HEK293 (cell line): Measurements from ENCODE around the gene LBHD2.

Source experiments
- CTCF ChIA-PET: fragments of 350-600 bp; formaldehyde crosslinking; extraction: SDS; loops from one replicate; lab custom pipeline; 2021; ENCODE audit warnings: antibody characterized with exemption; lab: Yijun Ruan, JAX
- POLR2A ChIA-PET: fragments of 300-600 bp; formaldehyde crosslinking; extraction: SDS; loops from one replicate; lab custom pipeline; 2020; ENCODE audit warnings: antibody characterized with exemption, inconsistent platforms; lab: Yijun Ruan, JAX
- H3K27ac ChIP-seq: fragments of 200-500 bp; sonication (Bioruptor generic); 2 replicates; pipeline ENCODE4 v1.5.1; 2014; ENCODE audit warnings: low read depth, low read length, control low read depth, inconsistent platforms; ENCODE audit errors: extremely low read depth
- H3K36me3 ChIP-seq, 2 experiments: fragments of 200-500 bp in 1 of 2; sonication (Bioruptor generic) in 1 of 2; 1 replicate in 1 of 2; 2 replicates in 1 of 2; pipeline ENCODE4 v1.5.1; 2014 to 2017; ENCODE audit warnings: inconsistent platforms in 2 of 2, low read length in 2 of 2; ENCODE audit not compliant: control insufficient read depth in 2 of 2, insufficient read depth in 1 of 2
- H3K4me1 ChIP-seq: fragments of 200-500 bp; sonication (Bioruptor generic); 2 replicates; pipeline ENCODE4 v1.5.1; 2014; ENCODE audit warnings: mild to moderate bottlenecking, low read length, inconsistent platforms; ENCODE audit not compliant: control insufficient read depth, insufficient read depth
- H3K4me3 ChIP-seq: 2 replicates; pipeline ENCODE4 v1.5.1; 2011; ENCODE audit warnings: low read depth, mild to moderate bottlenecking, control low read depth, low read length, moderate library complexity
- H3K9me3 ChIP-seq: fragments of 200-500 bp; sonication (Bioruptor generic); 2 replicates; pipeline ENCODE4 v1.5.1; 2014; ENCODE audit warnings: low read depth, low read length, inconsistent platforms; ENCODE audit not compliant: control insufficient read depth, insufficient read depth
- GLIS1 ChIP-seq: fragments of 450-650 bp; formaldehyde crosslinking; IDR thresholded peaks from 2 replicates; pipeline ENCODE4 v1.5.1; 2016; ENCODE audit warnings: missing biosample characterization, missing genetic modification characterization
- GLIS2 ChIP-seq: fragments of 450-650 bp; formaldehyde crosslinking; IDR thresholded peaks from 2 replicates; pipeline ENCODE4 v1.5.1; 2016; ENCODE audit warnings: missing biosample characterization, missing genetic modification characterization
- HOXD13 ChIP-seq: sonication (generic); formaldehyde crosslinking; IDR thresholded peaks from 2 replicates; pipeline ENCODE4 v1.8.0; 2022; ENCODE audit warnings: missing genetic modification reagents, borderline replicate concordance
- REST ChIP-seq: fragments of 450-650 bp; formaldehyde crosslinking; IDR thresholded peaks from 2 replicates; pipeline ENCODE4 v1.5.1; 2016; ENCODE audit warnings: missing biosample characterization, missing genetic modification characterization
- YY1 ChIP-seq: fragments of 450-650 bp; formaldehyde crosslinking; IDR thresholded peaks from 2 replicates; pipeline ENCODE4 v1.5.1; 2018; ENCODE audit warnings: missing biosample characterization, missing genetic modification characterization
- ZIC2 ChIP-seq: fragments of 450-650 bp; formaldehyde crosslinking; IDR thresholded peaks from 2 replicates; pipeline ENCODE4 v1.5.1; 2016; ENCODE audit warnings: missing biosample characterization, missing genetic modification characterization
- ZNF121 ChIP-seq: fragments of 450-650 bp; formaldehyde crosslinking; IDR thresholded peaks from 2 replicates; pipeline ENCODE4 v1.5.1; 2016; ENCODE audit warnings: missing biosample characterization, missing genetic modification characterization
- ZNF335 ChIP-seq: fragments of 450-650 bp; formaldehyde crosslinking; conservative IDR thresholded peaks from 2 replicates; pipeline ENCODE4 v1.5.1; 2016; ENCODE audit warnings: missing biosample characterization, missing genetic modification characterization
- ZNF398 ChIP-seq: fragments of 450-650 bp; formaldehyde crosslinking; IDR thresholded peaks from 2 replicates; pipeline ENCODE4 v1.5.1; 2017; ENCODE audit warnings: missing biosample characterization, missing genetic modification characterization
- ZNF433 ChIP-seq: fragments of 450-650 bp; formaldehyde crosslinking; IDR thresholded peaks from 2 replicates; pipeline ENCODE4 v1.5.1; 2016; ENCODE audit warnings: missing biosample characterization, missing genetic modification characterization, low read depth
- ZNF645 ChIP-seq: fragments of 450-650 bp; formaldehyde crosslinking; IDR thresholded peaks from 2 replicates; pipeline ENCODE4; 2016; ENCODE audit warnings: missing biosample characterization, missing genetic modification characterization
- ZNF677 ChIP-seq: fragments of 450-650 bp; IDR thresholded peaks from 2 replicates; pipeline ENCODE4 v1.5.0; 2018; ENCODE audit warnings: missing biosample characterization, mild to moderate bottlenecking, missing genetic modification characterization, moderate library complexity
- ZNF776 ChIP-seq: fragments of 450-650 bp; formaldehyde crosslinking; IDR thresholded peaks from 2 replicates; pipeline ENCODE4 v1.5.0; 2017; ENCODE audit warnings: missing biosample characterization, missing genetic modification characterization, borderline replicate concordance
- ZNF792 ChIP-seq: fragments of 450-650 bp; formaldehyde crosslinking; IDR thresholded peaks from 2 replicates; pipeline ENCODE4 v1.5.1; 2016; ENCODE audit warnings: missing biosample characterization, missing genetic modification characterization

Gene LBHD2

GRCh38 chr14:103086771-103087342 is 2.8 kb downstream of the LBHD2 start:
- Histone ChIP-seq H3K36me3 (no peaks in the 10 kb centered on the region), H3K9me3 (no peaks in the 10 kb centered on the region), H3K4me1 (no peaks in the 10 kb centered on the region; the same call in 1 of the 2 replicates), H3K4me3 (no peak overlapping the region), H3K27ac (no peak overlapping the region)
- CTCF ChIA-PET, result interaction anchor here (1.0 to 1.6 kb wide), 2 partner anchors 18 to 96 kb away, joined by 5 to 8 read pairs; no protein-coding TSS in a partner anchor
- no peak for TF ChIP-seq ZNF776 (tag by site-specific recombination)
- TF ChIP-seq GLIS2 (tag by site-specific recombination), result peak; percentile 25; the same call in 1 of the 2 replicates
- no peak for TF ChIP-seq YY1 (tag by site-specific recombination)
- 0 out of 2 replicates have a peak, but pooled peaks have one; percentile 20 for TF ChIP-seq GLIS1 (tag by site-specific recombination)
- TF ChIP-seq ZNF677, result no peak
- TF ChIP-seq ZNF792 (tag by site-specific recombination), result no peak
- POLR2A ChIA-PET, result interaction anchor here (0.6 to 1.2 kb wide), 2 partner anchors 8 to 9 kb away, joined by 3 to 6 read pairs; no protein-coding TSS in a partner anchor

GRCh38 chr14:103087343-103087835 is 3.4 kb downstream of the LBHD2 start:
- ChIA-PET POLR2A (interaction anchor here (1.2 kb wide), 1 partner anchor 9 kb away, joined by 3 read pairs; no protein-coding TSS in a partner anchor), CTCF (interaction anchor here (0.6 to 1.6 kb wide), 2 partner anchors 17 to 54 kb away, joined by 3 to 8 read pairs; no protein-coding TSS in a partner anchor)
- no peak overlapping the region for H3K27ac ChIP-seq
- no peak overlapping the region for H3K4me3 ChIP-seq
- TF ChIP-seq ZNF121 (tag by site-specific recombination), result peak; percentile 54; the same call in 1 of the 2 replicates
- TF ChIP-seq ZIC2, result peak; percentile 60
- TF ChIP-seq ZNF398, result no peak
- no peaks in the 10 kb centered on the region for H3K36me3 ChIP-seq
- no peaks in the 10 kb centered on the region for H3K9me3 ChIP-seq
- H3K4me1 ChIP-seq, result no peaks in the 10 kb centered on the region; the same call in 1 of the 2 replicates

- no peak overlapping the region for H3K27ac ChIP-seq
- H3K4me3 ChIP-seq, result no peak overlapping the region
- no peaks in the 10 kb centered on the region for H3K9me3 ChIP-seq
- TF ChIP-seq ZNF335 (tag by site-specific recombination) (0 out of 2 replicates have a peak, but pooled peaks have one; percentile 9), REST (no peak), ZNF433 (no peak), ZNF792 (tag by site-specific recombination) (no peak), ZNF645 (tag by site-specific recombination) (no peak), HOXD13 (CRISPR knock-in tag) (no peak)
- CTCF ChIA-PET, result interaction anchor here (0.6 to 1.1 kb wide), 2 partner anchors 97 to 831 kb away, joined by 3 to 4 read pairs; no protein-coding TSS in a partner anchor
- H3K4me1 ChIP-seq, result no peaks in the 10 kb centered on the region; the same call in 1 of the 2 replicates
- no peaks in the 10 kb centered on the region for H3K36me3 ChIP-seq
- POLR2A ChIA-PET, result no interaction called here
Measured at GRCh38 chr14:103088921-103089320, 4.9 kb downstream of the LBHD2 start.
